Activated T-cell treated with anti-CD3 and anti-CD28 coated beads, Interleukin-2, amount 50 U/mL, for 48 hours (primary cell): ENCODE measurements around the gene CAMK2B.

Experiments used
- DNase-seq, 2 experiments: peaks; one replicate each; pipeline ENCODE4 v3.0.0-alpha.2; 2020

The CAMK2B gene

DNA sequence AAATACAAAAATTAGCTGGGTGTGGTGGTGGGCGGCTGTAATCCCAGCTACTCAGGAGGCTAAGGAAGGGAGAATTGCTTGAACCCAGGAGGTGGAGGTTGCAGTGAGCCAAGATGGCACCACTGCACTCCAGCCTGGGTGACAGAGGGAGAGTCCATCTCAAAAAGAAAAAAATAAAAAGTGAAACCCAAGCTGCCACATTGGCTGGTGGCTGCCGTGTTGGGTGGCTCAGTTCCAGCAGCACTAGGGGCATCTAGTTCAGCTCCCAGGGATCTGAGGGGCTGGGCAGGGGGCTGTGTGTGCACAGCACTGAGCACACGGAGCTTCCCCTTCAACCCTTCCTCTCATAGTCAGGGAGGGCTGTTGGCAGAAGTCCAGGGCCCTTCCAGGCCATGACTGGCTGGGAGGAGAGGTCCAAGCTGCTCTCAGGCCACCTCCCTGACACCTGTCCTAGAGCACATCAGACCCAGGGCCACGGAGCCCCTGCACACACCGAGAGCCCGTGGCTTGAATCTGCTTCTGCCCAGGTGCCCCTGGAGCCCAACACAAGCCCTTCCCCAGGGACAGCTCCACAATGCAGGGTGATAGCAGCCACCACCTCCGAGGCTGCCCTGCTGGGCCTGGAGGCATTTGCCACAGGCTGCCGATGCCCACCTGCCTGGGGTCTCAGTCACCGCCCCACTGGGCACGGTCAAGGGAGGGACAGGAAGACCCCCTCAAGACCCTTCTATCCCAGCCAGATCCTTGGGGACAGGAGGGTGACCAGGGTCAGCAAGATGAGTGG, 77.3 kb downstream of the CAMK2B start:
- no peak for DNase-seq

- no peak for DNase-seq
These were observed 78.8 kb downstream of the CAMK2B start for GRCh38 chr7:44246396-44247113.

DNA sequence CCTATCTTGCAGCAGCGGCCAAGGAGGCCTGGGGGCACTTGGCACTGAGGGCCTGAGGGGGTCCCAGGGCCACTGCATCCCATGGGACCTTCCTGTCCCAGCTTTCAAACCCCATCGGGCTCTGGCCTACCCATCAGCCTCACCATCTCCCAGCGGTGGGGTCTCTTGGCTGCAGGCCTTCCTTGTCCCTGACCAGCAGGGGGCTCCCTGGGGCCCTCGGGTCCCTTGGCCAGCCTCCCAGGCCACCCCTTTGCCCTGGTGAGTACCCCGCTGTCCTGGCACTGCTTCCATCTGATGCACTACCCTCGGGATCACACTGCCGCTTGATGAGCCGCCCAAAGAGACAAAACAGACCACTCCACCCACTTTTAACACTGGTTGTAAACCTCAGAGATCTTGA, 81.1 kb downstream of the CAMK2B start:
- peak; percentile 62 to 67 for DNase-seq

- DNase-seq, result no peak
These were observed 83.3 kb downstream of the CAMK2B start for GRCh38 chr7:44242091-44242490.

DNA sequence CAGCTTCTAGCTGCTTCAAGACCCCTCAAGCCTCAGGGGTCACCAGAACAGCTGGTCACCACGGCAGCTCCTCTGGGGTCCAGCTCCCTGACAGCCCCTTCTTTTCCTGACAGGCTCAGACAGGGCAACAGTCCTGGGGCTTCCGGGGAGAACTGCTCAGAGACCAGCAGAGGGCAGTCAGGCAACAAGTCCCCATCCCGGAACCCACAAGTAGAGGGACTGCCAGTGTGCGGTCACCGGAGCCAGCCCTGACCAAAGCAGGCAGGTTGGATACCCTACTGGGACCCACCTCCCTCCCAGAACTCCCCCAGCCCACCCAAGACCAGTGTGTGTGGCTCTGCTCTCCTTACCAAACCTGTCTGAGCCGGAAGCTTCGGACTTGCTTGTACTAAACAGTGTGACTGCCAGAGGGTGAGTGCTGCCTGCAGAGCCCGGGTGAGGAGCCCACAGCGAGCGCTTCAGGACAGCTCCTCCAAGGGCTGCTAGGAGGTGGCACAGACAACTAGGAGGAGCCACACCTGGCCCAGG, 84.3 kb downstream of the CAMK2B start:
- DNase-seq, result peak; percentile 77 to 80

- no peak for DNase-seq
These were observed 85.0 kb downstream of the CAMK2B start for GRCh38 chr7:44240376-44240775.

DNA sequence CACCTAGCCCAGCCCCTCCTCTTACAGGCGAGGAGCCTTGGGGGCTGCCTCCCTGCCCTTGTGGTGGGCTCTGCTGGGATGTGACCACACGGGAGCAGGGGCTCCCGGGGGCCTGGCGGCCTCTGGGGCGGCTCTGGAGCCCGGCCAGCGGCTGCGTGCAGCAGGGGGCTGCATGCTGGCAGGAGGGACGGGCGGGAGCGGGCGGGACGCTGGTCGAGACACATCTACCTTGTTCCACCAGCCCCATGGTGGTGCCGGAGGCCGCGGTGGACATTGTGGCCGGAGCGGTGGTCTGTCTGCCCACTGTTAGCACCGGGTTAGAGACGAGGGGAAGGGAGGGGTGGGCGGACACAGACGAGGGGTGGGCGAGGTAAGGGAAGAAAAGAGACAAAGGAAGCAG, 86.0 kb downstream of the CAMK2B start:
- no peak for DNase-seq

DNA sequence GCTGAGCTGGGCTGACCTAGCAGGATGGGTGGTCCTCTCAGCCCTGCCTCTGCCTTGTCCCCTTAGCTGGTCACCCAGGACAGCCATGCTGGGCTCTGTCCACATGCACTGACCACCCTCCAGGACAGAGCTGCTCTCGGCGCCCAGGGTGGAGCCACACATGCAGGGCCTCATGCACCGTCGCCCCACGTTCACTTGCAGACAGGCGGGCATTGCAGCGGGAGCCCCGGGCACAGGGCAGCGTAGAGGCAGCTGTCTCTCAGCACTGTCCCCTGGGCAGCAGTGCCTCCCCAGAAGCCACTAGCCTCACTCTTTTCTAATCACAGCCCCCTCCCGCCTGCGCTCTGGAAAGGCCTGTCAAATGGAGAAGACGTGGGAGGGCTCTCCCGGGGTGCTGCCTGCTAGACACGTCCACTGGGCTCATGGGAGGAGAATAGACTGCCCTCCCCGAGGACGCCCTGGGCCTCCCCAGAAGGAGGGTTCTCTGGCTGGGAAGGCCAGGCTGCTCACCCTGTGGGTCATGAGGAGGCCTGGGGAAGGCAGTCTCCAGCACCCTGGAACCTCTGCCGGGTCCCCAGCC, 87.2 kb downstream of the CAMK2B start:
- DNase-seq, result no peak

GRCh38 chr7:44237696-44238095, 87.7 kb downstream of the CAMK2B start:
- DNase-seq, result no peak

DNA sequence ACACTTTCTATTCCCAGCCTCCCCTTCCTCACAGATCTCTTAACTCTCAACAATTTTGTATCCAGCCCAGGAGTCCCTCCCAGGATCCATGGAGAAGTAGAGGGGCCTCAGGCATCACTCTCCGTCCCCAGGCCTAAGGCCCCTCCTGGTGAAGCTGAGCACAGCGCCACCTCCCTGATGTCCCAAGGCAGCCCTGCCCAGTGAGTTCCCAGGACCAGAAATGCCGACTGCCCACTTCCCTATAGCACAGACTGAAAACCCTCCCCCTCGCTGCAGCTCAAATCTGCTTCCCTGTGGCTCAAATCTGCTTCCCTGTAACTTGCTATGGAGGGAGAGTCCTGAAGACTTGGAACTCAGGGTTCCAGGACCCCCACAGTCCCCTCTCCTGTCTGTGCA, 89.1 kb downstream of the CAMK2B start:
- no peak for DNase-seq

DNA sequence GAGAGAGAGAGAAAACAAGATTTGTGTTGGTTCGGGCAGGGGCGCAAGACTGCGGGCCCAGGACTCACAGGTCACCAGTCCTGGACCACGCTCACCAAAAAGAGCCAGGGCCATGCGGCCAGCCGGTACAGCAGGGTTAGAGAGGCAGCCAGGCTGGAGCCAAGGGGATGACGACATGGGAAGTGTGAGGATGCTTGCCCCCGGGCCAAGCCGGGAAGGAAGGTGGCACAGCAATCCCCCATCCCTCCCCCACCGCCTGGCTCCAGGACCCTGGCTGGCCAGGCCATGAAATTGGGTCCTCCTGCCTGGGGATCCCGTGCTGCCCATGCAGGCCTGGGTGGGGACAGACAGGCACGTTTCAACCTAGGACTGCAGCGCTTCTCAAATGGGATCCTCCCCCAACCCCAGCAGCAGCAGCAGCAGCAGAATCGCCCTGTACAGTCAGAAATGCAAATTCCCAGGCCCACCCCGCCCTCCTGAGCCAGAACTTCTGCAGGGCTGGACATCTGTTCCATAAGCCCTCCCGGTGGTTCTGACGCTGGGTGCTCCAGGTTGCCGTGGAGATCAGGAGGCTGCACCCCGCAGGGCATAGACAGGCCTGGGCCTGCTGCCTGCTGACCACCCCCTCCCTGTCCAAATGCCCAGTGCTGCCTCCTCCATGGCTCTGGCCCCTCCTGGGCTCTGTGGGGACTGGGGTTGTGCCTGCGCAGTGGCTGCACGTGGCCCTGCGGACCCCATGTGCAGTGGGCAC, 89.6 kb downstream of the CAMK2B start:
- no peak for DNase-seq

DNA sequence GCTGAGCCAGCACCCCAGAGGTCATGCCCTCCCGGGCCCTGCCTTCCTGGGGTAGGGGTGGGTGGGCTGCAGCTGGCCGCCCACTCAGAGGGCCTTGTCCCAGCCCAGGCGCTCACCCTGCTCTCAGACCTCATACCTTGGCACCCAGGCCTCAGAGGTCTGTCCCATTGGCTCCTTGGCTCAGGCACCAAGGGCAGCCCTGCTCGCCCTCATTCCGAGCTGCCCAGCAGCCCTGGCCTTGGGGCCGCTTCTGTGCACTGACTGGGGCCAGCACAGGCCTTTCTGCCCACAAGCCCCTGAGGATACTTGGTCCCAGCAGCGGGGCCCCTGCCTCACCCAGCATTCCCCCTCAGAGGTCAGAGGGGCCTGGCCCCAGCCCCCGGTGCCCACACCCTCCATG, 90.3 kb downstream of the CAMK2B start:
- no peak for DNase-seq

GRCh38 chr7:44232901-44233715, 92.3 kb downstream of the CAMK2B start:
- no peak for DNase-seq

DNA sequence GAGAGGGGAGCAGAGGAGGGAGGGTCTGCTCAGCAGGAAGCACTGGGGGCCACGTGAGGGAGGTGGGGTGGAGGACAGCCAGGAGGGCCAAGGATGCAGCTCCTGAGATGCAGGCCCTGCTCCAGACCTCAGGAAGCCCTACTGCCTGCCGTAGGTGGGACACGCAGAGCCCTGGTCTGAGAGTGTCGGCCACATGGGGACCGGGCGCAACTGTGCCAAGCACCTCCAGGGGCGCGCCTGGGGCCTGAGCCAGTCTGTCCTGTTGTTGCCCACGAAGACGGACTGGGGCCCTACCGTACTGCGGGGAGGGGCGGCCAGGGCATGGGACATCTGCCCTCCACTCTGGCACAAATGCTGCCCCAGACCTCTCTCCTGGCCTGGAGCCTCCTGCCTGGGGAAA, 93.0 kb downstream of the CAMK2B start:
- no peak for DNase-seq

GRCh38 chr7:44231088-44231487, 94.3 kb downstream of the CAMK2B start:
- DNase-seq, result no peak

- no peak for DNase-seq
These were observed 95.1 kb downstream of the CAMK2B start for GRCh38 chr7:44230286-44230685.

- DNase-seq, result no peak
These were observed 95.8 kb downstream of the CAMK2B start for GRCh38 chr7:44229546-44230105.

DNA sequence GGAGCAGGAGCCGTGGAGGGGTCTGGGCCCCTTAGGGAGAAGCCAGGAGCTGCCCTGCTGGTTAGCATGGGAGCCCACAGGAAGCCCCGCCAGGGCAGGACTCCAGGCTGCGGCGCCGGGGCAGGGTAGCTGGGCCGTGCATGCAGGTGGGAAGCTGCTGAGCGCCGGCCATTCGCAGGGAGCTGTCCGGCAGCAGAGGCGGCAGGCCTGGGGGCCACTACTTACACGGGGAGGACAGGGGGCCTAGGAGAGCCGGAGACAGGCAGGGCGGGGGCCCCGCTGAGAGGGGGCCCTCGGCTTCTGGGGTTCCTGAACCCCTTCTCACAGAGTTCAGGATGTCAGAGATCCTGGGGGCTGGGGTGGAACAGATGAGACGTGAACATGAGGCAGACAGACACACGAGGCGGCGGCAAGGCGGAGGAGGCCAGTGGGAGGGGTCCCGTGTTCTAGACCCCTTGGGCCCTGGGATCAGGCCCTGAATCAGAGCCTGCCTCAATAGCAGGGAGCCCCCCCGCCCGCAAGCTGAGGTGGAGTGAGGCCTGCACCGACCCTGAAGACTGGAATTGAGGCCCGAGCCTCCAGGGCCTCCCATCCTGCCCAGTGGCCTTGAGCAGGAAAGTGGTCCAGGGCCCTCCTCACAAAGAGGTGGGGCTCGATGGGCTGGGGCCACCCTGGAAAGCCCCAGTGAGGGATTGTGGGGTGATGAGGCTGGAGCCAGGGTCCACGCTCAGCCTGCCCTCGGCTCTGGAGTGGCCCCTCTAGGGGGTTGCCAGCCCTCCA, 96.6 kb downstream of the CAMK2B start:
- DNase-seq, result no peak

DNA sequence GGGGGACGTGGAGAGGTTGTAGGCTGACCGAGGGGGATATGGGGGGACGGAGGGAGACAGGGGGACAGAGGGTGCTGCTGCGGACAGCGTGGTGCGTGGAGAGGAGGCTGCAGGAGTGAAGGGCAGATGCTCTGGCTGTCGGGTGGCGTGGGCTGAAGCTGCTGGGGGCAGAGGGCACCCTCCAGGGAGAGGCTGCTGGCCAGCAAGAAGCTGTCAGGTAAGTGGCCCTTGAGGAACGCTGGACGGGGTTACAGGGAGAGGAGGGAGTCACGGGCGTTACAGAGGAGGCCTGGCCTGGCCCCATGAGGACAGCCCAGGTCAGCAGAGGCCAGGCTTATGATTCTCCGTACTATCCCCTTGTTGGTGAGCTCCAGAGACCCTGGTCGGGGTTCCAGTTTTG, 97.5 kb downstream of the CAMK2B start:
- no peak for DNase-seq

DNA sequence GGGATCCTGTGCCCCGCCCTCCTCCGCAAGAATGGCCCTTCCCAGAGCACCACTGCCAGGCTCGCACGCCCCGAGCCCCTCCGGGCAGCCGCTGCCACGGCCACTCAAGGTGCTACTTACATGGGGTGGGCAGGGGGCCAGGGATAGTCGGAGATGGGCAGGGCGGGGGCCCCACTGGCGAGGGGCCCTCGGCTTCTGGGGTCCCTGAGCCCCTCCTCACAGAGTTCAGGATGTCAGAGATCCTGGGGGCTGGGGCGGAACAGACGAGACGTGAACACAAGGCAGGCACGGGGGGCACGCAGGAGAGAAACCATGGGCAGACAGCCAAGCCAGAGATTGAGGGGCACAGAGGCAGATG, 99.0 kb downstream of the CAMK2B start:
- no peak for DNase-seq
